AG09309 (cell line): ENCODE results near the gene DUSP28.
A peak's percentile ranks its signal among the peaks of the same experiment; 100 is the strongest.

Experiments used
- DNase-seq: peaks from one replicate; pipeline ENCODE4 v3.0.0-alpha.2; 2010; ENCODE audit warnings: low read depth
- H3K4me3 ChIP-seq: 2 replicates; pipeline ENCODE4 v1.5.1; 2011; ENCODE audit warnings: mild to moderate bottlenecking, low read depth, low read length, moderate library complexity; ENCODE audit not compliant: control insufficient read depth
- TF ChIP-seq, protein P1 (sequence below): IDR thresholded peaks from 2 replicates; pipeline ENCODE4 v1.5.1; 2011; ENCODE audit warnings: mild to moderate bottlenecking, low read depth, low read length, inconsistent platforms; ENCODE audit not compliant: insufficient read depth, control insufficient read depth; ENCODE audit errors: missing control alignments

DUSP28 gene

GRCh38 chr2:240513549-240514287 is 46.4 kb upstream of the DUSP28 start:
- peak; percentile 56 for DNase-seq
- TF ChIP-seq, protein P1, sequence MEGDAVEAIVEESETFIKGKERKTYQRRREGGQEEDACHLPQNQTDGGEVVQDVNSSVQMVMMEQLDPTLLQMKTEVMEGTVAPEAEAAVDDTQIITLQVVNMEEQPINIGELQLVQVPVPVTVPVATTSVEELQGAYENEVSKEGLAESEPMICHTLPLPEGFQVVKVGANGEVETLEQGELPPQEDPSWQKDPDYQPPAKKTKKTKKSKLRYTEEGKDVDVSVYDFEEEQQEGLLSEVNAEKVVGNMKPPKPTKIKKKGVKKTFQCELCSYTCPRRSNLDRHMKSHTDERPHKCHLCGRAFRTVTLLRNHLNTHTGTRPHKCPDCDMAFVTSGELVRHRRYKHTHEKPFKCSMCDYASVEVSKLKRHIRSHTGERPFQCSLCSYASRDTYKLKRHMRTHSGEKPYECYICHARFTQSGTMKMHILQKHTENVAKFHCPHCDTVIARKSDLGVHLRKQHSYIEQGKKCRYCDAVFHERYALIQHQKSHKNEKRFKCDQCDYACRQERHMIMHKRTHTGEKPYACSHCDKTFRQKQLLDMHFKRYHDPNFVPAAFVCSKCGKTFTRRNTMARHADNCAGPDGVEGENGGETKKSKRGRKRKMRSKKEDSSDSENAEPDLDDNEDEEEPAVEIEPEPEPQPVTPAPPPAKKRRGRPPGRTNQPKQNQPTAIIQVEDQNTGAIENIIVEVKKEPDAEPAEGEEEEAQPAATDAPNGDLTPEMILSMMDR, result peak; percentile 93
- no peak overlapping the region for H3K4me3 ChIP-seq

DNA sequence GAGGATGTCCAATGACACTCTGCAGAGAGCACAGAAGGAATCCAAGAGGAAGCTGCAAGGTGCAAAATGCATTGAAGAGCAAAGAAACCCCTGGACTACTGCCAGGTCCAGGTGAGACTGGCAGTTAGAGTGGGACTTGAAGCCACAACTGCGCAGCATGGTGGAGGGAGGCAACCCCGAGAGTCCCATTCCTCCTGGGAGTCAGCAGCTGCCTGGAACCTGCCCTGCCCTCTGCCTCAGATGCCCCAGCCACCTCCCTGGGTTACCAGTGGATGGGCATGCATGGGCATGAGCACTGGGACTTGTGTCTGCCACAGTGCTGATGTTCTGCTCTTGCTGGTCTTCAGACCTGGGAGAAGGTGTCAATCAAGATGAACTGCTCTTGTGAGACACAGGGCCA is 45.5 kb upstream of the DUSP28 start:
- TF ChIP-seq, protein P1, result no peak
- no peak overlapping the region for H3K4me3 ChIP-seq
- DNase-seq, result no peak

GRCh38 chr2:240517342-240517741 is 42.8 kb upstream of the DUSP28 start:
- TF ChIP-seq, protein P1, result no peak
- H3K4me3 ChIP-seq, result no peak overlapping the region
- DNase-seq, result no peak

DNA sequence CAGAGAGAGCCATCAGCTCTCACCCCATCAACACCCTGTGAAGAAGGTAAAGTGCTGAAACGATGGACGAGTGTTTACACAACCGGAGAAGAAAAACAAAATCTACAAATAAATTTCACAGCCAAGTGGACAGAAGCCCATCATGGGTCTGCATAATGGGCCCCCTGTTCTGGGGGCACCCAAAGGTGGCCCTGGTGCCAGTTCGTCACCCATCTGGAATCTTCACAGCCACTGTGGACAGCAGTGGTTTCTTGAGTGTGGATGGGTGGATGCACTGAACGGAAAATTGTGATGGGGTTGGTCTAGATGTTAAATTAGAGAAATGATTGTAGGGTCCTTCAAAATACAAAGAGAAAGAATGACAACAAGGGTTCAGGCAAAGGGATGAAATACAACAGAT is 41.2 kb upstream of the DUSP28 start:
- TF ChIP-seq, protein P1, result no peak
- no peak overlapping the region; the same call in 1 of the 2 replicates for H3K4me3 ChIP-seq
- no peak for DNase-seq

DNA sequence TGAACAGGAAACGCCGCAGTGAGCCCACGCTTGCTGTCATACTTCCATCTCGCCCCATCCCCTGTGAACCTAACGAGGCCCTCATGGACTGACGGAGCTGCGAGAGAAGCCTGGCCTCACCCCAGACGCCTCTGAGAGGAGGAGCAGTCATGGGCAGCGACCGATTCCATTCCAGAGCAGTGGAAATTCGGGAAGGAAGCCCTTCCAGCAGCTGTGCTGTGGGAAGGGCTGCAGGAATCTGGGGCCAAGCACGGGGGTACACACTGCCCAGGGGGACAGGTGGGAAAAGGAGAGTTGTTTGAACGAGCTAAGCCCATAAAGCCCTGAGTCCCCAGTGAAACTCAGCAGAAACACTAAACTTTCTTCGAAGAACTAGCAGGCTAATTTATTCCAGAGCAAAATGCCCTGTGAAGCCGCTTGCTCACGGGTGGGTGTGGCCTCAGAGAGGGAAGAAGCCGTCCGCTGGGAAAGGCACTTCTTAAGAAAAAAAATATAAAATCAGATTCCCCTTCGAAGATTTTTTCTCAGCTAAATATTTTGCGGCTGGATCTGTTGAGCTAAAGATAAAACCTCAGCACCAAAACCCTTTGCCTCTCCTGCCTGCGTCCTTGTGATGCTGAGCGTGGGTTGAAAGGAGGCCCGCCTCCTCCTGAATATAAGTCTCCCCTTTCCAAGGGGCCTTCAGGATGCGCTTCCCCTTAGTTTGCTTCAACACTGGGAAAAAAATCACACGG is 40.6 kb upstream of the DUSP28 start:
- peak overlapping the region; percentile 27 for H3K4me3 ChIP-seq
- no peak for DNase-seq
- TF ChIP-seq, protein P1, result no peak

DNA sequence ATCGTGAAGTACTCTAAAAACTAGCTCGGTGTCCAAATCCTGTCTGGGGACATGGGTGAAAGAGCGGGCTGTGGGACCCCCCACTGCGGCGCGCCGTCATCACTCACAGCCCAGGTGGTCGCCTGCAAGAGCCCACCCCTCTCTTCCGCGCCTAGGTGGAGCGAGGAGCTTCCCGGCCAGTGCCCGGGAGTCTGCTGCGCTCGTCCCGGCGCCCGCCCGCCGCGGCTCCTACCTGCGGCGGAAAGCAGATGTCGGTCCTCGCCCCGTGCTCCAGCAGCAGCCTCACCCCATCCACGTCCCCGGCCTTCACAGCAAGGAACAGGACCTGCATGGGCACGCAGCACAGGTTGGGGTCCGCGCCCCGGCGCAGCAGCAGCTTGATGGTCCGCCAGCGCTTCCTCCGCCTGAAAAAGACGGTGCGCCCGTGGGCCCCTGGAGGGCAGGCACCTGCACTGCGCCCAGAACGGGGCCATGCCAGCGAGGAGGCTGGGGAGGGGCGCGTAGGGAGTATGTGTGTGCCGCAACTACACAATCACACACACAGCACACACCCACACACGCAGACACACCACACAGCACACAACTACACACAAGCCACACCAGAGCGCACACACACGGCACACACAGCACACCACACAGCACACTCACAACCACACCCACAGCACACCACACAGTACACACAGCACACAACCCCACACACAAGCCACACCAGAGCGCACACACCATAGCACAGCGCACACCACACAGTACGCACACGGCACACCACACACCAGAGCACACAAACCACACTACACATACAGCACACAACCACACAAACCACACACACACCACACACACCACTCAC is 39.8 kb upstream of the DUSP28 start:
- TF ChIP-seq, protein P1, result no peak
- DNase-seq, result no peak
- peak overlapping the region; percentile 17 for H3K4me3 ChIP-seq
